ENCODE data around the gene KIF13A.
"Not testable (repeated sequence)": the region's sequence is repeated elsewhere in the genome, so short reads cannot be mapped to it uniquely, and the experiment has no call there.

The KIF13A gene

DNA sequence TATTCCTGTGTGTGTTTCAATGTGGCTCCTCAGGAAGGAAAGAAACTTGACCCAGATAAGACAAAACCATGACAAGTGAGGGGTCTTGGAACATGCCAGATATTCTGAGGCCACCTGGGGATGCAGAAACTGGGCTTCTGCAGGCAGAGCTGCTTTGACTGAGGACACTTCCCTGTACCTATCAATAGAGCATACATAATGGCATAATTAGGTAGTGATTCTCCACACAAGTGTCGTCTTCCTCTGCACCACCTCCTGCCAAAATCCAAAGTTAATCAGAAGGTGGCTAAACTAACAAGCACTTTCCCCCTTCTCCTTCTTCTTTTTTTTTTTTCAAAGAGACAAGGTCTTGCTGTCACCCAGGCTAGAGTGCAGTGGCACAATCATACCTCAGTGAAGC is 97.1 kb downstream of the KIF13A start:
- H3K4me1 ChIP-seq (ENCODE audit: control insufficient read depth, insufficient read depth, low read length) = no peaks in the 10 kb centered on the region
- no peaks in the 10 kb centered on the region for H3K27me3 ChIP-seq (ENCODE audit: control insufficient read depth, insufficient read depth, low read length)
- 0 out of 2 replicates have a peak, but pooled peaks cover under 1% of the 10 kb centered on the region for H3K9me3 ChIP-seq (ENCODE audit: control insufficient read depth, insufficient read depth, low read length)
- H3K36me3 ChIP-seq (ENCODE audit: control insufficient read depth, insufficient read depth, low read length) = peaks cover 1% of the 10 kb centered on the region; the same call in 1 of the 2 replicates
- no peak overlapping the region for H3K4me3 ChIP-seq (ENCODE audit: low read length)
- DNase-seq (ENCODE audit: low read depth, low spot score) = no peak
- WGBS (ENCODE audit: insufficient coverage, insufficient read length) = no CpG with 5 or more reads among the region's 1 CpG
- H3K27ac ChIP-seq (ENCODE audit: low read length) = no peak overlapping the region

DNA sequence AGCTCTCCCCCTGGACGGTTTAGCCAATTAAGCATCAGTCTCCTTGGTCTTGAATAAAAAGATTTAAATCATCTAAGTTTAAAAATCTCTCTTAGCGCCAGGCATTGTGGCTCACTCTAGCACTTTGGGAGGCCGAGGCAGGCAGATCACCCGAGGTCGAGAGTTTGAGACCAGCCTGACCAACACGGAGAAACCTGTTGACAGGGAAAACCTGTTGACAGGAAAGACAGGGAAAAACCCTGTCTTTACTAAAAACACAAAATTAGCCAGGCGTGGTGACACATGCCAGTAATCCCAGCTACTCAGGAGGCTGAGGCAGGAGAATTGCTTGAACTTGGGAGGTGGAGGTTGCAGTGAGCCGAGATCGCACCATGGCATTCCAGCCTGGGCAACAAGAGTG is 97.7 kb downstream of the KIF13A start:
- not testable (repeated sequence) for H3K4me3 ChIP-seq (ENCODE audit: low read length); H3K4me1 ChIP-seq (ENCODE audit: control insufficient read depth, insufficient read depth, low read length); H3K27ac ChIP-seq (ENCODE audit: low read length); H3K9me3 ChIP-seq (ENCODE audit: control insufficient read depth, insufficient read depth, low read length); H3K36me3 ChIP-seq (ENCODE audit: control insufficient read depth, insufficient read depth, low read length); DNase-seq (ENCODE audit: low read depth, low spot score); H3K27me3 ChIP-seq (ENCODE audit: control insufficient read depth, insufficient read depth, low read length)
- no CpG with 5 or more reads among the region's 9 CpGs for WGBS (ENCODE audit: insufficient coverage, insufficient read length)

DNA sequence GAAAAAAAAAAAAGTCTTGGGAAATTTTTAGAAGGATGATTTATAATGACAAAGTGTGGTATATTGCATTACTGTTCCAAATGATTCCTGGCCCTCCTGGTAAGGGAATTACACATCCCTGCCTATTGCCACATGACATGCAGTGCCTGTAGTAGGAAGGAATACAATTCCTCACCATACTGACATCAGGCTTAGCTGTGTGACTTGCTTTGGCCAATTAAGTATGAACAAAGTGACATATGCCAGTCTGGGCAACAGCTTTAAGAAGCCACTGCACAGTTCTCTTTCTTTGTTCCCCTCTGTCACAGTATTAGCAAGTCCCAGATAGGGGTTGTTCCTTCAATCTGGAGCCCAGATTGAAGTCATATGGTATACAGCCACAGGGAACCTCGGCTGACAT is 100.5 kb downstream of the KIF13A start:
- H3K27ac ChIP-seq (ENCODE audit: low read length) = no peak overlapping the region
- no peaks in the 10 kb centered on the region for H3K27me3 ChIP-seq (ENCODE audit: control insufficient read depth, insufficient read depth, low read length)
- no peaks in the 10 kb centered on the region for H3K4me1 ChIP-seq (ENCODE audit: control insufficient read depth, insufficient read depth, low read length)
- no peak for DNase-seq (ENCODE audit: low read depth, low spot score)
- no peaks in the 10 kb centered on the region for H3K36me3 ChIP-seq (ENCODE audit: control insufficient read depth, insufficient read depth, low read length)
- no peaks in the 10 kb centered on the region for H3K9me3 ChIP-seq (ENCODE audit: control insufficient read depth, insufficient read depth, low read length)
- H3K4me3 ChIP-seq (ENCODE audit: low read length) = no peak overlapping the region
- WGBS (ENCODE audit: insufficient coverage, insufficient read length) = no CpG with 5 or more reads among the region's 1 CpG

DNA sequence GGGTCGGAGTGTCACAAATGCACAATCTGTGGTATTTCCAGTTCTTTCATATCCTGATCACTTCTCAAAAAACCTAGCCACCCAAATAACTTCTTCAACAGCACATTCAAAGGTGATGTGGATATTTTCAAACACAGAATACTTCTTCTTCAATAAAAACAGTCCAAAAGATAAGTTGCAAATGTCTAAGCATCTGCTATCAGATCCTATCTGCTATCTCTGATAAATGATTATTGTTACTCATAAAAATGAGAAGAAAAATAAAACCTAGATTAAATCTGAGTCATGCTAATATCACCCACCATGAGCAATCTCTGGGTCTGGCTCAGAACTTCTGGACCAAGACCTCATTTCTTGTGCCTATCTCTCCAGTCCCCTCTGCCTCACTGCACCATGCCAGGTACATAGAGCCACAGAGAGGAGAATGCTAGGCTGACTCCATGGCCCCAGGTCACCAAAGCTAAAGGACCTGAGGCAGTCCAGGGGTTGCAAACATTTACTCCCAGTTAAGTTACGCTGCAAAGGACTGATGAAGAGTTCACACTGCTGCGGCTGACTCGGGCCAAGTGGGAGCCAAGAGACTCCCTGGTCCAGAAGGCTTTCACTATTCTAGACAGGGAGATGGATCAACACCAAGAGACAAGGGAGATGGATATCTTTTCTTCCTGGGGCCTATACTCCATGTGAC is 101.4 kb downstream of the KIF13A start:
- Histone ChIP-seq H3K4me3 (ENCODE audit: low read length) (no peak overlapping the region), H3K36me3 (ENCODE audit: control insufficient read depth, insufficient read depth, low read length) (no peaks in the 10 kb centered on the region), H3K27me3 (ENCODE audit: control insufficient read depth, insufficient read depth, low read length) (no peaks in the 10 kb centered on the region), H3K4me1 (ENCODE audit: control insufficient read depth, insufficient read depth, low read length) (no peaks in the 10 kb centered on the region), H3K9me3 (ENCODE audit: control insufficient read depth, insufficient read depth, low read length) (no peaks in the 10 kb centered on the region), H3K27ac (ENCODE audit: low read length) (no peak overlapping the region)
- WGBS (ENCODE audit: insufficient coverage, insufficient read length) = no CpG with 5 or more reads among the region's 4 CpGs
- DNase-seq (ENCODE audit: low read depth, low spot score) = no peak

DNA sequence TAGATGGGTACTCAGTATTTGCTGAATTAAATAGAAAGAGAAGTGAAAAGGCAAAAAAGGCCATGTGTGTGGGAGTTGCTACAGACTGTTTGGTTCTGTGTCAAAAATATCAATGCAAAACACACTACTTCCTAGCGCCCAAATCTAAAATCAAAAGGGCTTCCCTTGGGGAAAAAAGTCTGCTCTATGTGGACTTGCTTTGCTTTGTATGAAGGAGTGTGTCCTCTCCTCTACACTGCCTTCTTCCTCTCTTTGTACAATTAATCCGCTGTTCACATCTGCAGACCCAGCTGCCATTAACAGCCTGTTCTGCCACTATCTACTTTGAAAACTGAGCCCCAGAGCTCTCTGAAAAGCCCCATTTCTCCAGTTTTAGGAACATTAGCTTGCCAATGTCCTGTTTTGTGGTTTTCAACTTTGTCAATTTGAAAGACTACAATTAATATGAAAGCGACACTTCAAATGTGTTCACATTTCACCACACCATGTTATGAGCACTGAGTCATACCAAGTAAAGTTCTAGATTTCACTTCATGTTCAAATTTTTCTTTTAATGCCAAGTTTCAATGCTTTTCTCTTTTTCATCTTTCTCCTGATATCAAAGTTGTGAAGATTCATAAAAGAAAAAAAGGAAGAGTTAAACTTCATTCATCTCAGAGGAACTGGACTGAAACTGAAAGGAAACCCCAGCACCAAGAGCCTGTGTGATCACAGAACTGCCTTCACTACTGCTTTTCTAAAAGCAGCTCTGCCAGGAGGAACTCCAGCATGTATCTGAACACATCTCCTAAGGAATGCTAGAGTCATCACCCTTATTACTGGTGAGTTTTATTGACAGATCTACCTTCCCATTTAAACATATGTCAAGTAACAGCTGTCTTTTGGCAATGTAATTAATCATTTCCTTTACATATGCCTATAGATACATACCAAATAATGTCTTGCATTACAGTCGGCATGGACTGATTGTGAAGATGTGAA is 102.6 kb downstream of the KIF13A start:
- no peaks in the 10 kb centered on the region for H3K4me1 ChIP-seq (ENCODE audit: control insufficient read depth, insufficient read depth, low read length)
- no peaks in the 10 kb centered on the region for H3K36me3 ChIP-seq (ENCODE audit: control insufficient read depth, insufficient read depth, low read length)
- H3K9me3 ChIP-seq (ENCODE audit: control insufficient read depth, insufficient read depth, low read length) = no peaks in the 10 kb centered on the region
- DNase-seq (ENCODE audit: low read depth, low spot score) = no peak
- no peak overlapping the region for H3K27ac ChIP-seq (ENCODE audit: low read length)
- H3K4me3 ChIP-seq (ENCODE audit: low read length) = no peak overlapping the region
- no peaks in the 10 kb centered on the region for H3K27me3 ChIP-seq (ENCODE audit: control insufficient read depth, insufficient read depth, low read length)
- WGBS (ENCODE audit: insufficient coverage, insufficient read length) = no CpG with 5 or more reads among the region's 4 CpGs

DNA sequence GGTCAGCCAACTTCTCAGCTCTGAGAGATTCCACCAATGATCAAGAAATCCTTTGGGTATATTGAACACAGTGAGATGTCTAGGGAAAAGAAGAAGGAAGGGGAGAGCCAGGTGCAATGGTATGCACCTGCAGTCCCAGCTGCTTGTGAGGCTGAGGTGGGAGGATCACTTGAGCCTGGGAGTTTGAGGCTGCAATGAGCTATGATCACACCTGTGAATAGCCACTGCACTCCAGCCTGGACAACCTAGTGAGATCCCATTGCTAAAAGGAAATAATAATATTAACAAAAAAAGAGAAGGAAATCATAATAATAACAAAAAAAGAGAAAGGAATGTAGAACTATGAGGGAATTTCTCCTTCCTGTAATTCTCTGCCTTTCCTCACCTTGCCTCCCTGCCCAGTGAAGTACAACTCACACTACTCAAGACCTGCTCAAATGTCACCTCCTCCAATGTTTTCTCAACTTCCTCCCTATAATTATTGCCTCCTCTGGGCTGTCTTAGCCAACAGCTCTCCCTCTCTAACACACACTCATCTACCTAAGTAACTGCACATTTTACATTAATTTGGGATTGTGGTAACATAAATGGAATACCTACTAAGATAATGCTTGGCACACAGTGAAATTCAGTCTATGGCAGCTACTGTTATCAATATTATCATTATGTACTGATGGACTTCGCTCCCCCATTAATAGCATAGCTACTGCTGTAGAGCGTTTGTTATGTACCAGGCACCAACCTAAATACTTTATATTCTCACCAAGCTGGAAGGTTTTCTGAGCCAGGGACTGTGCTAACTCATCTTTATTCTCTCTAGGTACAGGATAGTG is 103.6 kb downstream of the KIF13A start:
- H3K4me3 ChIP-seq (ENCODE audit: low read length) = no peak overlapping the region
- H3K27ac ChIP-seq (ENCODE audit: low read length) = no peak overlapping the region
- DNase-seq (ENCODE audit: low read depth, low spot score) = no peak
- WGBS (ENCODE audit: insufficient coverage, insufficient read length) = no CpG with 5 or more reads among the region's 2 CpGs
- no peaks in the 10 kb centered on the region for H3K9me3 ChIP-seq (ENCODE audit: control insufficient read depth, insufficient read depth, low read length)
- H3K36me3 ChIP-seq (ENCODE audit: control insufficient read depth, insufficient read depth, low read length) = no peaks in the 10 kb centered on the region
- H3K27me3 ChIP-seq (ENCODE audit: control insufficient read depth, insufficient read depth, low read length) = no peaks in the 10 kb centered on the region
- H3K4me1 ChIP-seq (ENCODE audit: control insufficient read depth, insufficient read depth, low read length) = no peaks in the 10 kb centered on the region

DNA sequence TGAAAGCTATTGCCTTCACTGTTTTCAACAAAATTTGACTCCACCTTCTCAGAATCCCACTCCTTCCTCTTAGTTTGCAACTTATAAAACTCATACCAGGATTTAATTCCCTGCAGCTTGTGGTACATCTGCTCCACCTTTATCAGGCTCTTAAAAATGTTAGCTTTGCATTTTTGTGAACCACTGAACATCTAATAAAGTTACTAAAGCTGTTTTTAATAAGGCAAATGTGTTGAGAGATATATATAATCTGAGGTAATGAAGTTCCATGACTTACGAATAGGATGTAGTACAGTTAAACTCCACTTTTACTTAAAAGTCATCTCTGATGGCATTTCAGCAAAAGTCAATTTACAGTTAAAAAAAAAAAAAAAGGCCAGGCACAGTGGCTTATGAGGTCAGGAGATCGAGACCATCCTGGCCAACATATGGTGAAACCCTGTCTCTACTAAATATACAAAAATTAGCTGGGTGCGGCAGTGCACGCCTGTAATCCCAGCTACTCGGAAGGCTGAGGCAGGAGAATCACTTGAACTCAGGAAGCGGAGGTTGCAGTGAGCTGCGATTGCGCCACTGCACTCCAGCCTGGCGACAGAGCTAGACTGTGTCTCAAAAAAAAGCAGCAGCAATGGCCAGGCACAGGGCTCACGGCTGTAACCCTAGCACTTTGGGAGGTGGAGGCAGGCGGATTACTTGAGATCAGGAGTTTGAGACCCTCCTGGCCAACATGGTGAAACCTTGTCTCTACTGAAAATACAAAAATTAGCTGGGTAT is 106.2 kb downstream of the KIF13A start:
- no peak for DNase-seq (ENCODE audit: low read depth, low spot score)
- no peaks in the 10 kb centered on the region for H3K36me3 ChIP-seq (ENCODE audit: control insufficient read depth, insufficient read depth, low read length)
- no peaks in the 10 kb centered on the region for H3K9me3 ChIP-seq (ENCODE audit: control insufficient read depth, insufficient read depth, low read length)
- no peak overlapping the region for H3K27ac ChIP-seq (ENCODE audit: low read length)
- WGBS (ENCODE audit: insufficient coverage, insufficient read length) = no CpG with 5 or more reads among the region's 11 CpGs
- no peaks in the 10 kb centered on the region for H3K27me3 ChIP-seq (ENCODE audit: control insufficient read depth, insufficient read depth, low read length)
- H3K4me1 ChIP-seq (ENCODE audit: control insufficient read depth, insufficient read depth, low read length) = no peaks in the 10 kb centered on the region
- H3K4me3 ChIP-seq (ENCODE audit: low read length) = no peak overlapping the region

DNA sequence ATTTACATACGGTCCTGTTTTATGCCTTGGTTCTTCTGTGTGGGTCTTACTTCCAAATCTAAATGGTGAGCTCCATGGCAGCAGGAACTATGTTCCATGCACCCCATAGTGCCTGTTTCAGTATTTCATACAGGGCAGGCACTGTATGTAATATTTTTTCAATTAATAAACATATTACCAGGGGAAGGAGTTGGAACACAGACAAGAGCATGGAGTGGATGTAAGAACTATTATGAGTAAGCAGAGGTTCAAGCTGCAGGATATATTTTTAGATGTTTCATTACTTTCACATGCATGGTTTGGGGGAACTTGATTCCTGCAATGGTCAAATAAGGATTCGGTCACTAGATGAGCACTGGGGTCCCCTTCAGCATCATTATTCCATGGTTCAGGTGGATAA is 108.3 kb downstream of the KIF13A start:
- H3K4me1 ChIP-seq (ENCODE audit: control insufficient read depth, insufficient read depth, low read length) = no peaks in the 10 kb centered on the region
- H3K36me3 ChIP-seq (ENCODE audit: control insufficient read depth, insufficient read depth, low read length) = no peaks in the 10 kb centered on the region
- no peak overlapping the region for H3K4me3 ChIP-seq (ENCODE audit: low read length)
- no peak overlapping the region for H3K27ac ChIP-seq (ENCODE audit: low read length)
- WGBS (ENCODE audit: insufficient coverage, insufficient read length) = no CpG with 5 or more reads among the region's 2 CpGs
- DNase-seq (ENCODE audit: low read depth, low spot score) = no peak
- H3K9me3 ChIP-seq (ENCODE audit: control insufficient read depth, insufficient read depth, low read length) = no peaks in the 10 kb centered on the region
- no peaks in the 10 kb centered on the region for H3K27me3 ChIP-seq (ENCODE audit: control insufficient read depth, insufficient read depth, low read length)

DNA sequence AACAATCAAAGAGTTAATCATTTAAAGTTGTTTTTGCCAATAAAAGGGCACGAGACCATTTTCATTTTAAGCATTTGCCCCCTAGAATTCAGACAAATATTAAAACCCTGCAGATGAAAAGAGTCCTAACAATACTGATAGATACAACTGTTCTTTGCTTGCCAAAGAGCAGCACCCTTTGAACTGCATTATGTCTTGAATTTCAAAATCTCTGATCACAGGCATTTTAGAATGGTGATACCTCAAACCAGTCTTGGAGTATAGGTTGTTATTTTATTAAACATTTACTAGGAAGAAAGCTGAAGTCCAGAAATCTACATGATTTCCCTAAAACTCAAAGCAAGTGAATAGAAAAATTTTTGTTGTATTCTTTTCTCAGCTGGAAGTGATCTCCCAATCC is 108.7 kb downstream of the KIF13A start:
- Histone ChIP-seq H3K36me3 (ENCODE audit: control insufficient read depth, insufficient read depth, low read length) (no peaks in the 10 kb centered on the region), H3K4me3 (ENCODE audit: low read length) (no peak overlapping the region), H3K9me3 (ENCODE audit: control insufficient read depth, insufficient read depth, low read length) (no peaks in the 10 kb centered on the region), H3K27me3 (ENCODE audit: control insufficient read depth, insufficient read depth, low read length) (no peaks in the 10 kb centered on the region), H3K27ac (ENCODE audit: low read length) (no peak overlapping the region), H3K4me1 (ENCODE audit: control insufficient read depth, insufficient read depth, low read length) (no peaks in the 10 kb centered on the region)
- no peak for DNase-seq (ENCODE audit: low read depth, low spot score)
- WGBS (ENCODE audit: insufficient coverage, insufficient read length) = no CpG with 5 or more reads among the region's 1 CpG

Measured in iPS DF 6.9 (cell line).